ENCODE data around the gene PHLDA1. TPM values are rescaled to one million over a fixed set of nuclear protein-coding genes. Genes with fewer than 3 reads are reported as not detected.

Gene PHLDA1
- total and polyA plus RNA-seq, 11 donors = 3.0 to 44.4 (median 5.5) TPM

DNA sequence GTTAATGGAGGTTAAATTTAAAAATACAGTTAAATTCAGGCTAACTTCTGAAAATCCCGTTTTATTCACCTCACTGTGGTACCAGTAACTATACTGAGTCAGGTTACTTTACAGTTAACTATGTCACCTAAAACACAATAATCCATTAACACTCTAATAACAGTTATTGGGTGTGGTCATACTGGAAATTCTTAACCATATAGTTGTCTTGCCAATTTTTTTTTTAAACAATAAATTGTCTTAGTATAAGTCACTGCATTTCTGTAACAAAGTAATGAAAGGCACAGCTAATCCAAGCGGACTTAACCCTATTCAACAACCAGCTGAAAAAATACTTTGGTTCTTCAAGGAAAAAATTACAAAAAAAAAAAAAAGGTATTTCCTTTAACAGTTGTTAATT is 16.2 kb upstream of the PHLDA1 start:
- WGBS, 4 donors = 79 to 86% (median 82%) methylated on average over 2 of the region's 2 CpGs
- intact Hi-C loops (cut with DNase I) = no loop called here
- Histone ChIP-seq H3K27me3 (no peaks in the 10 kb centered on the region), H3K36me3 (peaks cover 0 to 98% (median 72%) of the 10 kb centered on the region in 9 donors), H3K4me1 (peaks cover 0 to 3% (median 0%) of the 10 kb centered on the region in 12 donors), H3K9me3 (no peaks in the 10 kb centered on the region), H3K27ac (no peak overlapping the region), H3K4me3 (no peak overlapping the region)
- no peak for DNase-seq
- TF ChIP-seq, protein P1, sequence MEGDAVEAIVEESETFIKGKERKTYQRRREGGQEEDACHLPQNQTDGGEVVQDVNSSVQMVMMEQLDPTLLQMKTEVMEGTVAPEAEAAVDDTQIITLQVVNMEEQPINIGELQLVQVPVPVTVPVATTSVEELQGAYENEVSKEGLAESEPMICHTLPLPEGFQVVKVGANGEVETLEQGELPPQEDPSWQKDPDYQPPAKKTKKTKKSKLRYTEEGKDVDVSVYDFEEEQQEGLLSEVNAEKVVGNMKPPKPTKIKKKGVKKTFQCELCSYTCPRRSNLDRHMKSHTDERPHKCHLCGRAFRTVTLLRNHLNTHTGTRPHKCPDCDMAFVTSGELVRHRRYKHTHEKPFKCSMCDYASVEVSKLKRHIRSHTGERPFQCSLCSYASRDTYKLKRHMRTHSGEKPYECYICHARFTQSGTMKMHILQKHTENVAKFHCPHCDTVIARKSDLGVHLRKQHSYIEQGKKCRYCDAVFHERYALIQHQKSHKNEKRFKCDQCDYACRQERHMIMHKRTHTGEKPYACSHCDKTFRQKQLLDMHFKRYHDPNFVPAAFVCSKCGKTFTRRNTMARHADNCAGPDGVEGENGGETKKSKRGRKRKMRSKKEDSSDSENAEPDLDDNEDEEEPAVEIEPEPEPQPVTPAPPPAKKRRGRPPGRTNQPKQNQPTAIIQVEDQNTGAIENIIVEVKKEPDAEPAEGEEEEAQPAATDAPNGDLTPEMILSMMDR (IDR thresholded peaks at IDR 0.05) = no peak
- no peak for TF ChIP-seq POLR2A (IDR thresholded peaks at IDR 0.05)
- ATAC-seq = no peak

- no peak for ATAC-seq
- 83 to 92% (median 88%) methylated on average over 2 of the region's 2 CpGs for WGBS, 4 donors
- Histone ChIP-seq H3K36me3 (peaks cover 0 to 93% (median 65%) of the 10 kb centered on the region in 9 donors), H3K27ac (no peak overlapping the region), H3K27me3 (no peaks in the 10 kb centered on the region), H3K9me3 (no peaks in the 10 kb centered on the region), H3K4me1 (peaks cover 0 to 3% (median 0%) of the 10 kb centered on the region in 12 donors), H3K4me3 (no peak overlapping the region)
- TF ChIP-seq, protein P1 (IDR thresholded peaks at IDR 0.05) = no peak
- no peak for TF ChIP-seq POLR2A (IDR thresholded peaks at IDR 0.05)
- intact Hi-C loops (cut with DNase I) = no loop called here
- DNase-seq = no peak
These were observed 15.5 kb upstream of the PHLDA1 start for GRCh38 chr12:76047060-76047459.

GRCh38 chr12:76043377-76043776 is 11.8 kb upstream of the PHLDA1 start:
- WGBS, 4 donors = 92 to 97% (median 95%) methylated on average over 4 of the region's 4 CpGs
- DNase-seq (no peak), ATAC-seq (no peak)
- H3K4me1 ChIP-seq = peaks cover 0 to 3% (median 0%) of the 10 kb centered on the region in 12 donors
- TF ChIP-seq, protein P1 (IDR thresholded peaks at IDR 0.05) = no peak
- no peak for TF ChIP-seq POLR2A (IDR thresholded peaks at IDR 0.05)
- no peaks in the 10 kb centered on the region for H3K9me3 ChIP-seq
- H3K36me3 ChIP-seq = peaks cover 0 to 56% (median 31%) of the 10 kb centered on the region in 9 donors
- H3K4me3 ChIP-seq = no peak overlapping the region
- H3K27ac ChIP-seq = no peak overlapping the region
- H3K27me3 ChIP-seq = no peaks in the 10 kb centered on the region
- intact Hi-C loops (cut with DNase I) = no loop called here

- no peak for DNase-seq
- Histone ChIP-seq H3K27ac (no peak overlapping the region), H3K9me3 (no peaks in the 10 kb centered on the region), H3K4me3 (no peak overlapping the region), H3K36me3 (peaks cover 0 to 44% (median 20%) of the 10 kb centered on the region in 9 donors), H3K27me3 (no peaks in the 10 kb centered on the region), H3K4me1 (peaks cover 0 to 7% (median 0%) of the 10 kb centered on the region in 12 donors)
- intact Hi-C loops (cut with DNase I) = no loop called here
- WGBS, 4 donors = 87 to 95% (median 91%) methylated on average over 2 of the region's 2 CpGs
- TF ChIP-seq, protein P1 (IDR thresholded peaks at IDR 0.05) = no peak
- no peak for TF ChIP-seq POLR2A (IDR thresholded peaks at IDR 0.05)
- no peak for ATAC-seq
These were observed 10.6 kb upstream of the PHLDA1 start for GRCh38 chr12:76042147-76042546.
